Neuronal stem cell (in vitro differentiated cells): ENCODE measurements around the gene UBE3D.
A peak's percentile ranks its signal among the peaks of the same experiment; 100 is the strongest.

ENCODE experiments used
- DNase-seq: peaks from one replicate; pipeline ENCODE4 v3.0.0-alpha.2; 2013; ENCODE audit warnings: low spot score
- H2AFZ ChIP-seq: one replicate; pipeline ENCODE4 v1.6.1; 2013; ENCODE audit warnings: mild to moderate bottlenecking, low read length, inconsistent platforms
- H2AK5ac ChIP-seq: 2 replicates; pipeline ENCODE4 v1.6.1; 2013; ENCODE audit warnings: low read depth, mild to moderate bottlenecking, inconsistent platforms, low read length, moderate library complexity, mixed read lengths
- H2BK120ac ChIP-seq: 2 replicates; pipeline ENCODE4 v1.6.1; 2013; ENCODE audit warnings: low read depth, mild to moderate bottlenecking, inconsistent platforms, low read length, moderate library complexity, mixed read lengths
- H2BK12ac ChIP-seq: one replicate; pipeline ENCODE4 v1.6.1; 2013; ENCODE audit warnings: low read length, inconsistent platforms
- H2BK15ac ChIP-seq: 2 replicates; pipeline ENCODE4 v1.6.1; 2013; ENCODE audit warnings: mild to moderate bottlenecking, low read length, inconsistent platforms, mixed read lengths
- H2BK5ac ChIP-seq: one replicate; pipeline ENCODE4 v1.6.1; 2013; ENCODE audit warnings: inconsistent platforms, mild to moderate bottlenecking, low read length, moderate library complexity
- H3K14ac ChIP-seq: one replicate; pipeline ENCODE4 v1.6.1; 2013; ENCODE audit warnings: low read length, inconsistent platforms
- H3K18ac ChIP-seq: 2 replicates; pipeline ENCODE4 v1.6.1; 2013; ENCODE audit warnings: low read length, inconsistent platforms
- H3K23ac ChIP-seq: 2 replicates; pipeline ENCODE4 v1.6.1; 2013; ENCODE audit warnings: low read depth, mild to moderate bottlenecking, mixed read lengths, low read length, inconsistent platforms; ENCODE audit not compliant: poor library complexity
- H3K27ac ChIP-seq: replicated peaks from 3 replicates; pipeline ENCODE4 v1.5.1; 2013; ENCODE audit warnings: low read length, inconsistent platforms
- H3K27me3 ChIP-seq, 3 experiments: 2 replicates each; pipeline ENCODE4 v1.6.1; 2013; ENCODE audit warnings: low read length in 3 of 3, mild to moderate bottlenecking in 2 of 3, inconsistent platforms in 1 of 3, low read depth in 1 of 3, mixed read lengths in 1 of 3, moderate library complexity in 1 of 3; ENCODE audit not compliant: control insufficient read depth in 3 of 3, insufficient read depth in 3 of 3
- H3K36me3 ChIP-seq, 2 donors: replicated peaks in 1 of 2; 2 replicates each; pipeline ENCODE4 v1.6.1; 2013; ENCODE audit warnings: low read length in 2 of 2; ENCODE audit not compliant: control insufficient read depth in 2 of 2, insufficient read depth in 2 of 2
- H3K4ac ChIP-seq: 2 replicates; pipeline ENCODE4 v1.6.1; 2013; ENCODE audit warnings: inconsistent platforms, mild to moderate bottlenecking, low read length, moderate library complexity
- H3K4me1 ChIP-seq, 2 donors: 1 replicate in 1 of 2; 2 replicates in 1 of 2; pipeline ENCODE4 v1.6.1; 2013; ENCODE audit warnings: low read length in 2 of 2, low read depth in 1 of 2; ENCODE audit not compliant: control insufficient read depth in 2 of 2, insufficient read depth in 1 of 2
- H3K4me2 ChIP-seq: one replicate; pipeline ENCODE4 v1.6.1; 2013; ENCODE audit warnings: mild to moderate bottlenecking, low read length, inconsistent platforms; ENCODE audit not compliant: insufficient read depth, poor library complexity, severe bottlenecking
- H3K4me3 ChIP-seq, 2 donors: 2 replicates each; pipeline ENCODE4 v1.5.1; 2013; ENCODE audit warnings: low read length in 2 of 2, mild to moderate bottlenecking in 2 of 2, inconsistent platforms in 1 of 2, moderate library complexity in 1 of 2
- H3K79me1 ChIP-seq: one replicate; pipeline ENCODE4 v1.6.1; 2013; ENCODE audit warnings: low read depth, mild to moderate bottlenecking, inconsistent platforms, low read length, moderate library complexity
- H3K9ac ChIP-seq: one replicate; pipeline ENCODE4 v1.6.1; 2013; ENCODE audit warnings: mild to moderate bottlenecking, low read depth, low read length, inconsistent platforms; ENCODE audit not compliant: poor library complexity
- H3K9me3 ChIP-seq, 2 donors: replicated peaks in 1 of 2; 2 replicates each; pipeline versions ENCODE3 to v1.6.1; 2013; ENCODE audit warnings: low read length in 2 of 2, mild to moderate bottlenecking in 2 of 2, inconsistent platforms in 1 of 2, low read depth in 1 of 2, mixed read lengths in 1 of 2, moderate library complexity in 1 of 2; ENCODE audit not compliant: control insufficient read depth in 2 of 2, insufficient read depth in 1 of 2
- H4K8ac ChIP-seq: one replicate; pipeline ENCODE4 v1.6.1; 2013; ENCODE audit warnings: low read depth, mild to moderate bottlenecking, inconsistent platforms, low read length, moderate library complexity
- H4K91ac ChIP-seq: one replicate; pipeline ENCODE4 v1.6.1; 2013; ENCODE audit warnings: low read length, low read depth, mild to moderate bottlenecking, inconsistent platforms; ENCODE audit not compliant: poor library complexity
- WGBS, 2 donors: extraction: QIAGEN DNeasy Blood & Tissue Kit; methylation state at CpG; one replicate each; pipeline ENCODE4 v1.1.7; 2013; ENCODE audit warnings: missing lambda C conversion rate in 2 of 2, mixed read lengths in 1 of 2; ENCODE audit not compliant: insufficient read length in 2 of 2, insufficient replicate concordance in 1 of 2; ENCODE audit errors: extremely low coverage in 2 of 2; 5-methylcytosine and 5-hydroxymethylcytosine counted together

Gene UBE3D

GRCh38 chr6:83057705-83058321 lies 7.8 kb downstream of the UBE3D start:
- Histone ChIP-seq H3K4me2 (no peak overlapping the region), H2AFZ (no peak overlapping the region), H3K79me1 (no peaks in the 10 kb centered on the region), H3K4me1 (peaks cover 0 to 2% of the 10 kb centered on the region in 2 donors), H3K14ac (no peak overlapping the region), H2BK12ac (no peak overlapping the region), H4K91ac (no peak overlapping the region), H2BK15ac (no peak overlapping the region), H2AK5ac (no peak overlapping the region), H3K18ac (no peak overlapping the region), H3K23ac (no peak overlapping the region), H3K27ac (no peak overlapping the region), H3K27me3 (no peaks in the 10 kb centered on the region), H3K9me3 (no peaks in the 10 kb centered on the region), H3K4ac (no peak overlapping the region), H3K9ac (no peak overlapping the region), H2BK120ac (no peak overlapping the region), H3K4me3 (no peak overlapping the region), H3K36me3 (peaks cover 2 to 42% of the 10 kb centered on the region in 2 donors), H2BK5ac (no peak overlapping the region), H4K8ac (no peak overlapping the region)
- WGBS, 2 donors: no CpG with 5 or more reads among the region's 4 CpGs
- DNase-seq: no peak

DNA sequence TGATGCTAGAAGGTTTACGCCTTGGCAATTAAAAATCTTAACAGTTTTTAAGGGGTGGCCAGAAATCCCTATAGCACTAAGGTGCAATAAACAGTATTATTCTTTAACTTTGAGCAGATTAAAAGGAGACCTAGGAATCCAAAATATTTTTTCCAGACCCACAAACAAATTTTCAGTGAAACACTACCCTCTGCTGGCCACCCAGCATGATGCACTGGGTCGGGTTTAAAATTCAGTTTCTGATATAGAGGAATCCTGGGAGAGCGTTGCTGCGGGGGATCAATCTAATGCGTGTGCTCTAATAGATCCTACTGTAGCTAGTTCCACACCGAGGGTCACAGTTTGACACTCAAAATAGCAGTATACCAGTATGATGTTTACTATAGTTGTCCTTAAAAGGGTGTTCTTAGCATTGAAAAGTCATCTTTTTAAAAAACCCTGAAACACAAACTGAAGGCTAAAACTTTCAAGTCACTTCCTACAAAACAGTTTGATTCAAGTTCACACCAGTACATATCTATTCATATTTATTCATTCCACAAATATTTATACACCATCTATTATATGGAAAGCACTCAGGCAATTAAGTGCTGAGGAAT lies 10.2 kb downstream of the UBE3D start:
- H2AK5ac ChIP-seq: no peak overlapping the region
- no peak overlapping the region for H3K4me2 ChIP-seq
- no peak overlapping the region for H3K18ac ChIP-seq
- no peak overlapping the region for H4K91ac ChIP-seq
- no peak overlapping the region for H2BK12ac ChIP-seq
- H3K27me3 ChIP-seq: no peaks in the 10 kb centered on the region
- H3K27ac ChIP-seq: no peak overlapping the region
- no peak overlapping the region for H4K8ac ChIP-seq
- no peak overlapping the region for H2AFZ ChIP-seq
- H3K9ac ChIP-seq: no peak overlapping the region
- H2BK15ac ChIP-seq: no peak overlapping the region
- no CpG with 5 or more reads among the region's 6 CpGs for WGBS, 2 donors
- no peak overlapping the region for H2BK120ac ChIP-seq
- no peaks in the 10 kb centered on the region for H3K9me3 ChIP-seq
- no peak overlapping the region for H3K4me3 ChIP-seq
- no peak overlapping the region for H3K23ac ChIP-seq
- no peaks in the 10 kb centered on the region for H3K79me1 ChIP-seq
- peaks cover 6 to 54% of the 10 kb centered on the region in 2 donors for H3K36me3 ChIP-seq
- no peak overlapping the region for H2BK5ac ChIP-seq
- no peak overlapping the region for H3K14ac ChIP-seq
- peak; percentile 48 for DNase-seq
- no peak overlapping the region for H3K4ac ChIP-seq
- peaks cover 0 to 2% of the 10 kb centered on the region in 2 donors for H3K4me1 ChIP-seq

GRCh38 chr6:83053678-83054077 lies 12.0 kb downstream of the UBE3D start:
- Histone ChIP-seq H3K23ac (no peak overlapping the region), H3K4ac (no peak overlapping the region), H3K79me1 (no peaks in the 10 kb centered on the region), H3K9ac (no peak overlapping the region), H3K18ac (no peak overlapping the region), H4K8ac (no peak overlapping the region), H2AFZ (no peak overlapping the region), H4K91ac (no peak overlapping the region), H3K4me2 (no peak overlapping the region), H3K36me3 (peaks cover 6 to 54% of the 10 kb centered on the region in 2 donors), H2BK12ac (no peak overlapping the region), H2BK120ac (no peak overlapping the region), H2BK5ac (no peak overlapping the region), H3K4me1 (peaks cover 0 to 2% of the 10 kb centered on the region in 2 donors), H3K9me3 (no peaks in the 10 kb centered on the region), H2BK15ac (no peak overlapping the region), H3K27ac (no peak overlapping the region), H2AK5ac (no peak overlapping the region), H3K14ac (no peak overlapping the region), H3K4me3 (no peak overlapping the region), H3K27me3 (no peaks in the 10 kb centered on the region)
- DNase-seq: no peak
- WGBS, 2 donors: no CpG with 5 or more reads among the region's 3 CpGs

- Histone ChIP-seq H3K23ac (no peak overlapping the region), H3K9ac (no peak overlapping the region), H3K4me2 (no peak overlapping the region), H3K18ac (no peak overlapping the region), H3K9me3 (no peaks in the 10 kb centered on the region), H3K27me3 (no peaks in the 10 kb centered on the region), H4K8ac (no peak overlapping the region), H3K36me3 (peaks cover 5 to 43% of the 10 kb centered on the region in 2 donors), H2BK5ac (no peak overlapping the region), H2BK120ac (no peak overlapping the region), H3K4me3 (no peak overlapping the region), H3K79me1 (no peaks in the 10 kb centered on the region), H4K91ac (no peak overlapping the region), H3K4me1 (peaks cover 0 to 6% of the 10 kb centered on the region in 2 donors), H2BK12ac (no peak overlapping the region), H3K4ac (no peak overlapping the region), H2AFZ (no peak overlapping the region), H3K27ac (no peak overlapping the region), H3K14ac (no peak overlapping the region), H2AK5ac (no peak overlapping the region), H2BK15ac (no peak overlapping the region)
- no peak for DNase-seq
- no CpG with 5 or more reads among the region's 5 CpGs for WGBS, 2 donors
Observed at GRCh38 chr6:83051377-83052172, 14.1 kb downstream of the UBE3D start.
